ENCODE data around the gene CNTNAP2.

Gene CNTNAP2

DNA sequence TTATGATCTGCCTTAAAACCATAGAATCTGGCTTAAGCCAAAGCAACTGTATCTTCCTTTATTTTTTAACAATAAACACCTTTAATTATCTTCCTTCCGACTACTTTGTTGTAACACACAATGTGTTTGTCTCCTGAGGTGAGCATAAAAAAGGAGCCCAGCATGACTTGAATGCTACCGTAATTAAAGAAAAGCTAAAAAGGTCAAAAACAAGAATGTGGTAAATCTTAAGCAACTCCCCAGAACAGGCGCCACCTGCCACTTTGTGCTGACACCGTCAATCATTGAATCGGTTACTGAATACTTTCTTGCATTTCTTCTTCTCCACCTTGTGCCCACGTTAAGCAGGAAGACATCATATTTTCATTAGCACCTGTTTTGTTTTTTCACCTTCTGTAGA, 1904.1 kb downstream of the CNTNAP2 start:
- H3K4me3 ChIP-seq (ENCODE audit: control insufficient read depth, low read depth, low read length): no peak overlapping the region
- DNase-seq (ENCODE audit: low read depth): no peak
- TF ChIP-seq, protein P1, sequence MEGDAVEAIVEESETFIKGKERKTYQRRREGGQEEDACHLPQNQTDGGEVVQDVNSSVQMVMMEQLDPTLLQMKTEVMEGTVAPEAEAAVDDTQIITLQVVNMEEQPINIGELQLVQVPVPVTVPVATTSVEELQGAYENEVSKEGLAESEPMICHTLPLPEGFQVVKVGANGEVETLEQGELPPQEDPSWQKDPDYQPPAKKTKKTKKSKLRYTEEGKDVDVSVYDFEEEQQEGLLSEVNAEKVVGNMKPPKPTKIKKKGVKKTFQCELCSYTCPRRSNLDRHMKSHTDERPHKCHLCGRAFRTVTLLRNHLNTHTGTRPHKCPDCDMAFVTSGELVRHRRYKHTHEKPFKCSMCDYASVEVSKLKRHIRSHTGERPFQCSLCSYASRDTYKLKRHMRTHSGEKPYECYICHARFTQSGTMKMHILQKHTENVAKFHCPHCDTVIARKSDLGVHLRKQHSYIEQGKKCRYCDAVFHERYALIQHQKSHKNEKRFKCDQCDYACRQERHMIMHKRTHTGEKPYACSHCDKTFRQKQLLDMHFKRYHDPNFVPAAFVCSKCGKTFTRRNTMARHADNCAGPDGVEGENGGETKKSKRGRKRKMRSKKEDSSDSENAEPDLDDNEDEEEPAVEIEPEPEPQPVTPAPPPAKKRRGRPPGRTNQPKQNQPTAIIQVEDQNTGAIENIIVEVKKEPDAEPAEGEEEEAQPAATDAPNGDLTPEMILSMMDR (conservative IDR thresholded peaks at IDR 0.05; ENCODE audit: control insufficient read depth, insufficient read depth, low read depth, low read length): no peak

DNA sequence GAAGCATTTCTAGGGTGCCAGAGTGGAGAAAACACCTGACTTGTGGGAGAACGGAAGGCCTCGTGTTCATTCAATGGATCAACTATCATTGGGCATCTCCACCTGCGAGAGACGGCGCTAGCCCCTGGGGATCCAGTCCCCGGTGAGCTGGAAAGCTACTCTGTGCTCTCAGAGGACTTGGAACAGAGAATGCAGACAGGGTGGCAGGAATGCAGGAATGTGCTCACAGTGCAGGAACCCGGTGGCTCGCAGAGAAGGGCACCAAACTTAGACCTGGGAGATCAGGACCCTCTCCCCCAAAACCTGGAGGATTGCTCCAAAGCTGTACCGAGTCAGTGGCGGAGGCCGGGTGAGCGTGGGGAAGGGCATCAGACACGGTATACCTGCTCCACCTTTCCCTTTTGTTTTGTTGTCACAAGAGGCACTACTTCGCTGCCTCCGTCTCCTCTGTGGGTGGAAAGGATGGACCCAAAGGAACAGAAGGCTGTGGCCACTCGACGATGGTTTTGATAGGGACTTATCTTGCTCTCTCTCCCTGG, 1905.0 kb downstream of the CNTNAP2 start:
- TF ChIP-seq, protein P1 (conservative IDR thresholded peaks at IDR 0.05; ENCODE audit: control insufficient read depth, insufficient read depth, low read depth, low read length): no peak
- H3K4me3 ChIP-seq (ENCODE audit: control insufficient read depth, low read depth, low read length): no peak overlapping the region
- no peak for DNase-seq (ENCODE audit: low read depth)

DNA sequence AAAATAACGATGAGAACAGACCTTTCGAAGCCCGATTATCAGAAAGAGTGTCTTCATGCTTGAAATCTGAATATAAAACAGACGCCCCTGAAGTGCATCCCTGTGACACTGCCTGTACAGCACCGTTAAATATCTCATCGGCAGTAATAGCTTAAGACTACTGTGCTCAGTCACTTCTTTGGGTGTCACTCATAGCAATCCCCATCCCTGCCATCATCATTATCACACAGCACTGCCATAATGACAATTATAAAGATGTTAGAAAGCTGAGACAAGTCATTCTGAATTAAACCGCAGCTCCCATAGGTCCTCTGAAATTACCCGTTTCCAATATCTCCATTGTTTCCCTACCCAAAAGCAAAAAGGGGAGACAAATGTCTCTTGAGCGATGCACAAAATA, 1906.2 kb downstream of the CNTNAP2 start:
- no peak for DNase-seq (ENCODE audit: low read depth)
- no peak overlapping the region for H3K4me3 ChIP-seq (ENCODE audit: control insufficient read depth, low read depth, low read length)
- TF ChIP-seq, protein P1 (conservative IDR thresholded peaks at IDR 0.05; ENCODE audit: control insufficient read depth, insufficient read depth, low read depth, low read length): no peak

DNA sequence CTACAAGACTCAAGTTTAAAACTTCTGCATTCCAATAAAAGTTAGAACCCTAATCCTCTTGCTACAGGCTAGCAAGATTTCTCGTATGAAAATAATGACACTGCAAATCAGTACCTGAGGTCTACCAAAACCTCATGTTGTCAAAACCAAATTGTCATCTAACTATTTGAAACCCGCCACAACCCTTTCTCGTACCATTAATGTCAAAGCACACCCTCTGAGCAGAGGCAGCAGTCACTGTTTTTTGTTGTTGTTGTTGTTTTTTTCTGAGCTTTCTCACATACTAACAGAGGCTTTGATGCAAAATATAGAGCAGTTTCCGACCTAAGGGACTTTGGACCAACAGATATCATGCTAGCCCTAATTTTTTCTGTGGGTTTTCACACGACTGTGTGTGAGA, 1910.1 kb downstream of the CNTNAP2 start:
- TF ChIP-seq, protein P1 (conservative IDR thresholded peaks at IDR 0.05; ENCODE audit: control insufficient read depth, insufficient read depth, low read depth, low read length): no peak
- DNase-seq (ENCODE audit: low read depth): no peak
- H3K4me3 ChIP-seq (ENCODE audit: control insufficient read depth, low read depth, low read length): no peak overlapping the region

DNA sequence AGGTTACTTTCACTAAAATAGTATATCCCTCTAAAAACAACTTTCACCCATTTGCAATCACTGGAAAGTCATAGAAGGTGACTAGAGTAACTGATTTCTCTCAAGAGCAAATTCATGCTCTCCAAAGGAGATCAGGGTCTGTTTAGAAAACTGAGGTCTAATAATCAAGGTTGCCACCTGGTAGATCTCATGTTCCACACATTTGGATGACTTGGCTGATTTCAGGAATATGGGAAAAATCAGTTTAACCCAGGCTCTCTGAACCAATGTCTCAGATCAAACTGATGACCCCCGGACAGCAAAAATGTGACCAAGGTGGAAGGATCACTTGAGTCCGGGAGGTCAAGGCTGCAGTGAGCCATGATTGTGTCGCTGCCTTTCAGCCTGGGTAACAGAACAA, 1911.6 kb downstream of the CNTNAP2 start:
- TF ChIP-seq, protein P1 (conservative IDR thresholded peaks at IDR 0.05; ENCODE audit: control insufficient read depth, insufficient read depth, low read depth, low read length): no peak
- no peak overlapping the region for H3K4me3 ChIP-seq (ENCODE audit: control insufficient read depth, low read depth, low read length)
- no peak for DNase-seq (ENCODE audit: low read depth)

DNA sequence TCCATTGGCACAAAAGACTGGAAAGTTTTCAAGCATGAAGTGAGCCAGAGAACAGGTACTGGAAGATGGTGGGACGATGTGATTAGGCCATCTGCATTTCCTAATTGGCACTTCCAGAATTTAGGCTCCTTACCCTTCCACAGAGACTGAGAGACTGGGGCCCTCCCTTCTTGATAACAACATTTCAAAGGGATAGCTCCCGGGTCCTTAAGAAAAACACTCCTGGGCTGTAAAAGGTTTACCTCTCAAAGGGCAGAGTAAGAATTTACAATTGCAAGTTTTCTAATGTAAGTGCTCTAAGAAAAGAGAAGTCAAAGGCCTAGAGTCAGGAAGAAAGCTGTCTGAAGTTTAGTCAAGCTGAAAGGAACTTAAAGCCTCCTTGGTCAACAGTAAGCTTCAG, 1914.4 kb downstream of the CNTNAP2 start:
- TF ChIP-seq, protein P1 (conservative IDR thresholded peaks at IDR 0.05; ENCODE audit: control insufficient read depth, insufficient read depth, low read depth, low read length): no peak
- no peak overlapping the region for H3K4me3 ChIP-seq (ENCODE audit: control insufficient read depth, low read depth, low read length)
- DNase-seq (ENCODE audit: low read depth): no peak

DNA sequence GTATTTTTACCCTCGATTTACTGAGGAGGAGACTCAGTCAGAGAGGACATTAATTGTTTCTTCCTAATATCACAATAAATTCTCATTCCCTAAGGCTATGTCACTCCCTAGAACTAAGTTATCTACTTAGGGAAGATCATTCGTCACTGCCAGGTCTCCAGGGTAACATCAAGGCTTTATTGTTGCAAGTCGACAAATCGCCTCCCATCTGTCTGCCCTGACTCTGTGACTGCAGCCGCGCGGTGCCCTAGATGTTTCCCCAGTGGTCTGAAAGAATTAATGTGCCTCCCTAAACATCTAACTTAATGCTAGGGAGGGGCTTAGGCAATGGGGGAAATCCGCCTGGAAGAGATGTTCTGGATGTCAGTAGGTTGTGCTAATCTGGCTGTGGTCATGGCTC, 1915.2 kb downstream of the CNTNAP2 start:
- no peak overlapping the region for H3K4me3 ChIP-seq (ENCODE audit: control insufficient read depth, low read depth, low read length)
- DNase-seq (ENCODE audit: low read depth): no peak
- TF ChIP-seq, protein P1 (conservative IDR thresholded peaks at IDR 0.05; ENCODE audit: control insufficient read depth, insufficient read depth, low read depth, low read length): no peak

Measured in fibroblast of mammary gland (primary cell).